ENCODE data around the gene ARMH3. TPM values are rescaled to one million over a fixed set of nuclear protein-coding genes. Genes with fewer than 3 reads are reported as not detected.

ARMH3 gene
- total and polyA plus RNA-seq, 8 donors, result 3.5 to 29.0 (median 17.2) TPM

- no peaks in the 10 kb centered on the region for H3K9me3 ChIP-seq
- no peak for DNase-seq
- H3K36me3 ChIP-seq, result peaks cover 15 to 84% (median 81%) of the 10 kb centered on the region in 4 donors
- TF ChIP-seq POLR2AphosphoS5 (IDR thresholded peaks at IDR 0.05) (no peak), CTCF (IDR thresholded peaks at IDR 0.05) (no peak), POLR2A (IDR thresholded peaks at IDR 0.05) (no peak), EP300 (IDR thresholded peaks at IDR 0.05) (no peak)
- H3K27me3 ChIP-seq, result no peaks in the 10 kb centered on the region
- intact Hi-C loops (cut with DNase I; ENCODE audit: low total_unique reads), result no loop called here
- H3K27ac ChIP-seq, result no peak overlapping the region
- H3K4me1 ChIP-seq, result peaks cover 0 to 3% (median 0%) of the 10 kb centered on the region in 4 donors
- H3K4me3 ChIP-seq, result no peak overlapping the region
Measured at GRCh38 chr10:102004376-102004775, 51.6 kb downstream of the ARMH3 start.

- no peak overlapping the region for H3K27ac ChIP-seq
- no peak for TF ChIP-seq CTCF (IDR thresholded peaks at IDR 0.05)
- no peak for TF ChIP-seq POLR2A (IDR thresholded peaks at IDR 0.05)
- no peak for TF ChIP-seq EP300 (IDR thresholded peaks at IDR 0.05)
- TF ChIP-seq POLR2AphosphoS5 (IDR thresholded peaks at IDR 0.05), result no peak
- no peaks in the 10 kb centered on the region for H3K27me3 ChIP-seq
- 87 to 92% (median 90%) methylated on average over 1 of the region's 1 CpG for WGBS, 5 donors
- no peak for DNase-seq
- no peaks in the 10 kb centered on the region for H3K4me1 ChIP-seq
- H3K4me3 ChIP-seq, result no peak overlapping the region
- intact Hi-C loops (cut with DNase I; ENCODE audit: low total_unique reads), result no loop called here
- H3K36me3 ChIP-seq, result peaks cover 15 to 79% (median 78%) of the 10 kb centered on the region in 4 donors
- H3K9me3 ChIP-seq, result no peaks in the 10 kb centered on the region
Measured at GRCh38 chr10:102003541-102003940, 52.4 kb downstream of the ARMH3 start.

GRCh38 chr10:102001435-102002068 lies 54.4 kb downstream of the ARMH3 start:
- Histone ChIP-seq H3K36me3 (peaks cover 19 to 83% (median 79%) of the 10 kb centered on the region in 4 donors), H3K9me3 (no peaks in the 10 kb centered on the region), H3K4me1 (no peaks in the 10 kb centered on the region), H3K4me3 (no peak overlapping the region), H3K27ac (no peak overlapping the region), H3K27me3 (no peaks in the 10 kb centered on the region)
- peak in 1 of 2 donors; percentile 27 for DNase-seq
- 52 to 82% (median 77%) methylated on average over 3 of the region's 3 CpGs for WGBS, 5 donors
- TF ChIP-seq POLR2AphosphoS5 (IDR thresholded peaks at IDR 0.05), result no peak
- TF ChIP-seq POLR2A (IDR thresholded peaks at IDR 0.05), result no peak
- TF ChIP-seq EP300 (IDR thresholded peaks at IDR 0.05), result no peak
- no peak for TF ChIP-seq CTCF (IDR thresholded peaks at IDR 0.05)
- intact Hi-C loops (cut with DNase I; ENCODE audit: low total_unique reads), result no loop called here

GRCh38 chr10:101997803-101998202 lies 58.2 kb downstream of the ARMH3 start:
- intact Hi-C loops (cut with DNase I; ENCODE audit: low total_unique reads), result no loop called here
- Histone ChIP-seq H3K4me1 (peaks cover 0 to 17% (median 5%) of the 10 kb centered on the region in 4 donors), H3K4me3 (no peak overlapping the region), H3K27ac (no peak overlapping the region), H3K27me3 (no peaks in the 10 kb centered on the region), H3K9me3 (no peaks in the 10 kb centered on the region), H3K36me3 (peaks cover 20 to 82% (median 72%) of the 10 kb centered on the region in 4 donors)
- WGBS, 5 donors, result 74 to 92% (median 83%) methylated on average over 2 of the region's 2 CpGs
- DNase-seq, result no peak
- TF ChIP-seq POLR2A (IDR thresholded peaks at IDR 0.05) (no peak), POLR2AphosphoS5 (IDR thresholded peaks at IDR 0.05) (no peak), CTCF (IDR thresholded peaks at IDR 0.05) (no peak), EP300 (IDR thresholded peaks at IDR 0.05) (no peak)

Measured in stomach (tissue), 9 donors.